HEK293 (cell line): ENCODE measurements around the gene SNTG2.

Source experiments
- CTCF ChIA-PET: fragments of 350-600 bp; formaldehyde crosslinking; extraction: SDS; loops from one replicate; lab custom pipeline; 2021; ENCODE audit warnings: antibody characterized with exemption; lab: Yijun Ruan, JAX
- POLR2A ChIA-PET: fragments of 300-600 bp; formaldehyde crosslinking; extraction: SDS; loops from one replicate; lab custom pipeline; 2020; ENCODE audit warnings: antibody characterized with exemption, inconsistent platforms; lab: Yijun Ruan, JAX
- H3K27ac ChIP-seq: fragments of 200-500 bp; sonication (Bioruptor generic); 2 replicates; pipeline ENCODE4 v1.5.1; 2014; ENCODE audit warnings: low read depth, low read length, control low read depth, inconsistent platforms; ENCODE audit errors: extremely low read depth
- H3K36me3 ChIP-seq, 2 experiments: fragments of 200-500 bp in 1 of 2; sonication (Bioruptor generic) in 1 of 2; 1 replicate in 1 of 2; 2 replicates in 1 of 2; pipeline ENCODE4 v1.5.1; 2014 to 2017; ENCODE audit warnings: inconsistent platforms in 2 of 2, low read length in 2 of 2; ENCODE audit not compliant: control insufficient read depth in 2 of 2, insufficient read depth in 1 of 2
- H3K4me1 ChIP-seq: fragments of 200-500 bp; sonication (Bioruptor generic); 2 replicates; pipeline ENCODE4 v1.5.1; 2014; ENCODE audit warnings: mild to moderate bottlenecking, low read length, inconsistent platforms; ENCODE audit not compliant: control insufficient read depth, insufficient read depth
- H3K4me3 ChIP-seq: 2 replicates; pipeline ENCODE4 v1.5.1; 2011; ENCODE audit warnings: low read depth, mild to moderate bottlenecking, control low read depth, low read length, moderate library complexity
- H3K9me3 ChIP-seq: fragments of 200-500 bp; sonication (Bioruptor generic); 2 replicates; pipeline ENCODE4 v1.5.1; 2014; ENCODE audit warnings: low read depth, low read length, inconsistent platforms; ENCODE audit not compliant: control insufficient read depth, insufficient read depth
- GLI2 ChIP-seq: fragments of 450-650 bp; formaldehyde crosslinking; IDR thresholded peaks from 2 replicates; pipeline ENCODE4; 2017; ENCODE audit warnings: missing biosample characterization, missing genetic modification characterization, low read depth, borderline replicate concordance
- HOXA7 ChIP-seq: sonication (generic); formaldehyde crosslinking; IDR thresholded peaks from 2 replicates; pipeline ENCODE4 v1.8.1; 2022; ENCODE audit warnings: missing genetic modification reagents, borderline replicate concordance
- KLF7 ChIP-seq: fragments of 450-650 bp; formaldehyde crosslinking; IDR thresholded peaks from 2 replicates; pipeline ENCODE4 v1.5.1; 2016; ENCODE audit warnings: missing biosample characterization, missing genetic modification characterization, borderline replicate concordance
- PRDM1 ChIP-seq: fragments of 450-650 bp; formaldehyde crosslinking; IDR thresholded peaks from 2 replicates; pipeline ENCODE4; 2016; ENCODE audit warnings: missing biosample characterization, missing genetic modification characterization
- SCRT2 ChIP-seq: fragments of 450-650 bp; formaldehyde crosslinking; IDR thresholded peaks from 2 replicates; pipeline ENCODE4 v1.5.1; 2016; ENCODE audit warnings: missing biosample characterization, missing genetic modification characterization
- YY2 ChIP-seq: fragments of 450-650 bp; formaldehyde crosslinking; IDR thresholded peaks from 2 replicates; pipeline ENCODE4 v1.5.1; 2016; ENCODE audit warnings: missing biosample characterization, missing genetic modification characterization
- ZBTB20 ChIP-seq: fragments of 450-650 bp; formaldehyde crosslinking; IDR thresholded peaks from 2 replicates; pipeline ENCODE4 v1.5.1; 2016; ENCODE audit warnings: missing biosample characterization, missing genetic modification characterization
- ZBTB6 ChIP-seq: fragments of 450-650 bp; formaldehyde crosslinking; IDR thresholded peaks from 2 replicates; pipeline ENCODE4 v1.5.1; 2017; ENCODE audit warnings: missing biosample characterization, missing genetic modification characterization
- ZBTB7A ChIP-seq: fragments of 450-650 bp; formaldehyde crosslinking; IDR thresholded peaks from 2 replicates; pipeline ENCODE4 v1.5.1; 2016; ENCODE audit warnings: low read depth, missing biosample characterization, missing genetic modification characterization
- ZFHX2 ChIP-seq: fragments of 450-650 bp; formaldehyde crosslinking; conservative IDR thresholded peaks from 2 replicates; pipeline ENCODE4 v1.5.1; 2016; ENCODE audit warnings: missing biosample characterization, missing genetic modification characterization
- ZNF121 ChIP-seq: fragments of 450-650 bp; formaldehyde crosslinking; IDR thresholded peaks from 2 replicates; pipeline ENCODE4 v1.5.1; 2016; ENCODE audit warnings: missing biosample characterization, missing genetic modification characterization
- ZNF133 ChIP-seq: fragments of 450-650 bp; formaldehyde crosslinking; IDR thresholded peaks from 2 replicates; pipeline ENCODE4 v1.5.1; 2016; ENCODE audit warnings: missing biosample characterization, missing genetic modification characterization
- ZNF146 ChIP-seq: fragments of 450-650 bp; formaldehyde crosslinking; IDR thresholded peaks from 2 replicates; pipeline ENCODE4 v1.5.1; 2016; ENCODE audit warnings: missing biosample characterization, missing genetic modification characterization
- ZNF211 ChIP-seq: fragments of 450-650 bp; formaldehyde crosslinking; IDR thresholded peaks from 2 replicates; pipeline ENCODE4 v1.5.1; 2016; ENCODE audit warnings: low read depth, missing biosample characterization, missing genetic modification characterization
- ZNF214 ChIP-seq: fragments of 450-650 bp; formaldehyde crosslinking; IDR thresholded peaks from 2 replicates; pipeline ENCODE4 v1.5.1; 2017; ENCODE audit warnings: missing biosample characterization, mild to moderate bottlenecking, missing genetic modification characterization, borderline replicate concordance
- ZNF239 ChIP-seq: fragments of 450-650 bp; formaldehyde crosslinking; IDR thresholded peaks from 2 replicates; pipeline ENCODE4 v1.5.1; 2016; ENCODE audit warnings: missing biosample characterization, missing genetic modification characterization
- ZNF292 ChIP-seq: fragments of 450-650 bp; formaldehyde crosslinking; IDR thresholded peaks from 2 replicates; pipeline ENCODE4 v1.5.1; 2016; ENCODE audit warnings: low read depth, missing biosample characterization, missing genetic modification characterization, borderline replicate concordance
- ZNF394 ChIP-seq: fragments of 450-650 bp; formaldehyde crosslinking; IDR thresholded peaks from 2 replicates; pipeline ENCODE4 v1.5.1; 2016; ENCODE audit warnings: missing biosample characterization, missing genetic modification characterization, mild to moderate bottlenecking, moderate library complexity, borderline replicate concordance
- ZNF596 ChIP-seq: fragments of 450-650 bp; IDR thresholded peaks from 2 replicates; pipeline ENCODE4 v1.5.0; 2018; ENCODE audit warnings: missing biosample characterization, mild to moderate bottlenecking, missing genetic modification characterization, moderate library complexity
- ZNF626 ChIP-seq: fragments of 450-650 bp; sonication (Bioruptor Pico); formaldehyde crosslinking; IDR thresholded peaks from 2 replicates; pipeline ENCODE4 v1.5.1; 2018; ENCODE audit warnings: missing biosample characterization, missing genetic modification characterization, inconsistent platforms
- ZNF677 ChIP-seq: fragments of 450-650 bp; IDR thresholded peaks from 2 replicates; pipeline ENCODE4 v1.5.0; 2018; ENCODE audit warnings: missing biosample characterization, mild to moderate bottlenecking, missing genetic modification characterization, moderate library complexity
- ZNF792 ChIP-seq: fragments of 450-650 bp; formaldehyde crosslinking; IDR thresholded peaks from 2 replicates; pipeline ENCODE4 v1.5.1; 2016; ENCODE audit warnings: missing biosample characterization, missing genetic modification characterization
- TF ChIP-seq, protein P1 (sequence below): fragments of 450-650 bp; formaldehyde crosslinking; IDR thresholded peaks from 2 replicates; pipeline ENCODE4 v1.5.1; 2016; ENCODE audit warnings: missing biosample characterization, missing genetic modification characterization, borderline replicate concordance
- TF ChIP-seq, protein P2 (sequence below): fragments of 450-650 bp; formaldehyde crosslinking; IDR thresholded peaks from 2 replicates; pipeline ENCODE4 v1.5.1; 2016; ENCODE audit warnings: missing biosample characterization, missing genetic modification characterization

The SNTG2 gene

DNA sequence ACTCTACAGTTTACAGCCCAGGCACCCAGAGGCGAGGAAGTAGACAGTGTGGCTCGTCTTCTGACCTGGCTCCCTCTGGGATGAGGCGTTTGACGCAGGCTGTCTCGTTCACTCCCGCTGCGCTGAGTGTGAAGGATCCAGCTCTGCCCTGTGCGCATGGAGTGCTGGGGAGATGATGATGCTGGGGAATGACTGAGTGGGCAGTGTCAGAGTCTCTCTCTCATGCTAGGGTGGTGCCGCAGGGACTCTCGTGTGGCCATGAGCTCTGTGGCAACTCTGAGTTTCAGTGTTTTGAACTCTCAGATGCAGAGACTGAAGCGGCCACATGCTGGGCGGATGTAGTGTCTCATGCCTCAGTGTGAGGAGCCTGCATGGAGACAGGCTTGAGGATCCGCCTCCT is 344.3 kb downstream of the SNTG2 start (continued):
- TF ChIP-seq, protein P1, sequence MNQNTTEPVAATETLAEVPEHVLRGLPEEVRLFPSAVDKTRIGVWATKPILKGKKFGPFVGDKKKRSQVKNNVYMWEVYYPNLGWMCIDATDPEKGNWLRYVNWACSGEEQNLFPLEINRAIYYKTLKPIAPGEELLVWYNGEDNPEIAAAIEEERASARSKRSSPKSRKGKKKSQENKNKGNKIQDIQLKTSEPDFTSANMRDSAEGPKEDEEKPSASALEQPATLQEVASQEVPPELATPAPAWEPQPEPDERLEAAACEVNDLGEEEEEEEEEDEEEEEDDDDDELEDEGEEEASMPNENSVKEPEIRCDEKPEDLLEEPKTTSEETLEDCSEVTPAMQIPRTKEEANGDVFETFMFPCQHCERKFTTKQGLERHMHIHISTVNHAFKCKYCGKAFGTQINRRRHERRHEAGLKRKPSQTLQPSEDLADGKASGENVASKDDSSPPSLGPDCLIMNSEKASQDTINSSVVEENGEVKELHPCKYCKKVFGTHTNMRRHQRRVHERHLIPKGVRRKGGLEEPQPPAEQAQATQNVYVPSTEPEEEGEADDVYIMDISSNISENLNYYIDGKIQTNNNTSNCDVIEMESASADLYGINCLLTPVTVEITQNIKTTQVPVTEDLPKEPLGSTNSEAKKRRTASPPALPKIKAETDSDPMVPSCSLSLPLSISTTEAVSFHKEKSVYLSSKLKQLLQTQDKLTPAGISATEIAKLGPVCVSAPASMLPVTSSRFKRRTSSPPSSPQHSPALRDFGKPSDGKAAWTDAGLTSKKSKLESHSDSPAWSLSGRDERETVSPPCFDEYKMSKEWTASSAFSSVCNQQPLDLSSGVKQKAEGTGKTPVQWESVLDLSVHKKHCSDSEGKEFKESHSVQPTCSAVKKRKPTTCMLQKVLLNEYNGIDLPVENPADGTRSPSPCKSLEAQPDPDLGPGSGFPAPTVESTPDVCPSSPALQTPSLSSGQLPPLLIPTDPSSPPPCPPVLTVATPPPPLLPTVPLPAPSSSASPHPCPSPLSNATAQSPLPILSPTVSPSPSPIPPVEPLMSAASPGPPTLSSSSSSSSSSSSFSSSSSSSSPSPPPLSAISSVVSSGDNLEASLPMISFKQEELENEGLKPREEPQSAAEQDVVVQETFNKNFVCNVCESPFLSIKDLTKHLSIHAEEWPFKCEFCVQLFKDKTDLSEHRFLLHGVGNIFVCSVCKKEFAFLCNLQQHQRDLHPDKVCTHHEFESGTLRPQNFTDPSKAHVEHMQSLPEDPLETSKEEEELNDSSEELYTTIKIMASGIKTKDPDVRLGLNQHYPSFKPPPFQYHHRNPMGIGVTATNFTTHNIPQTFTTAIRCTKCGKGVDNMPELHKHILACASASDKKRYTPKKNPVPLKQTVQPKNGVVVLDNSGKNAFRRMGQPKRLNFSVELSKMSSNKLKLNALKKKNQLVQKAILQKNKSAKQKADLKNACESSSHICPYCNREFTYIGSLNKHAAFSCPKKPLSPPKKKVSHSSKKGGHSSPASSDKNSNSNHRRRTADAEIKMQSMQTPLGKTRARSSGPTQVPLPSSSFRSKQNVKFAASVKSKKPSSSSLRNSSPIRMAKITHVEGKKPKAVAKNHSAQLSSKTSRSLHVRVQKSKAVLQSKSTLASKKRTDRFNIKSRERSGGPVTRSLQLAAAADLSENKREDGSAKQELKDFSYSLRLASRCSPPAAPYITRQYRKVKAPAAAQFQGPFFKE = no peak
- TF ChIP-seq ZNF214 (tag by site-specific recombination) (no peak), ZNF596 (tag by site-specific recombination) (no peak), ZNF626 (tag by site-specific recombination) (no peak), ZNF146 (tag by site-specific recombination) (no peak), PRDM1 (tag by site-specific recombination) (no peak)

GRCh38 chr2:1295740-1296139 is 345.1 kb downstream of the SNTG2 start:
- no peak overlapping the region for H3K4me3 ChIP-seq
- H3K27ac ChIP-seq = no peak overlapping the region
- TF ChIP-seq ZNF292 (tag by site-specific recombination) = no peak
- no peak for TF ChIP-seq ZNF677
- TF ChIP-seq HOXA7 (CRISPR knock-in tag) = no peak
- TF ChIP-seq ZNF121 (tag by site-specific recombination) = no peak
- no peak for TF ChIP-seq GLI2 (tag by site-specific recombination)
- no peak for TF ChIP-seq ZNF792 (tag by site-specific recombination)
- TF ChIP-seq ZBTB6 (tag by site-specific recombination) = no peak
- no peak for TF ChIP-seq ZNF211 (tag by site-specific recombination)
- TF ChIP-seq ZNF394 (tag by site-specific recombination) = no peak
- no peak for TF ChIP-seq ZFHX2 (tag by site-specific recombination)
- no peak for TF ChIP-seq ZBTB7A (tag by site-specific recombination)
- TF ChIP-seq SCRT2 = no peak
- TF ChIP-seq, protein P2, sequence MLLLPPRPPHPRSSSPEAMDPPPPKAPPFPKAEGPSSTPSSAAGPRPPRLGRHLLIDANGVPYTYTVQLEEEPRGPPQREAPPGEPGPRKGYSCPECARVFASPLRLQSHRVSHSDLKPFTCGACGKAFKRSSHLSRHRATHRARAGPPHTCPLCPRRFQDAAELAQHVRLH (tag by site-specific recombination) = no peak
- TF ChIP-seq ZBTB20 (tag by site-specific recombination) = no peak
- no peak for TF ChIP-seq KLF7 (tag by site-specific recombination)
- no peak for TF ChIP-seq YY2 (tag by site-specific recombination)
- TF ChIP-seq ZNF133 (tag by site-specific recombination) = no peak
- no peak for TF ChIP-seq ZNF239 (tag by site-specific recombination)
- H3K36me3 ChIP-seq = no peaks in the 10 kb centered on the region
- H3K4me1 ChIP-seq = no peaks in the 10 kb centered on the region
- CTCF ChIA-PET = no interaction called here
- no peaks in the 10 kb centered on the region; the same call in 1 of the 2 replicates for H3K9me3 ChIP-seq
- POLR2A ChIA-PET = no interaction called here
